ENCODE results near the gene DIAPH1.

The DIAPH1 gene

DNA sequence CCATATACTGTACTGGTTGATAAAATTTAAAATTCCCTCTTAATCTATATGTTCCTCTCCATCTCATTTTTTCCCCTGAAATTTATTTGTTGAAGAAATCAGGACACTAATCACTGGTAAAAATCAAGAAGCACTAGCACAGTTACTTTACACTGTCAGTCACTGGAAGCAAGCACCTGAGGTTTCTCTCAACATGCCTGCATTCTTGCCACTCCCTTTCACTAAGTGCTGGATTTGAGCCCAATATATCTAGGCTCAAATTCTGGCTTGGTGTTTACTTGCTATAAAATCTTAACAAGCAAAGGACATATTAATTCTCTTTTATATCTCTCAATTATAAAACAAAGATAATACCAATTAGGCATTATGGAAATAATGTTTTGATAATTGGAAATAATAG lies 58.6 kb downstream of the DIAPH1 start:
- H3K36me3 Mint-ChIP-seq (ENCODE audit: insufficient read depth): peaks cover 82% of the 10 kb centered on the region
- H3K27me3 Mint-ChIP-seq: no peaks in the 10 kb centered on the region
- H3K9me3 Mint-ChIP-seq: no peaks in the 10 kb centered on the region
- H3K4me3 Mint-ChIP-seq: no peak overlapping the region
- peak overlapping the region; percentile 94 to 96 for H3K27ac Mint-ChIP-seq
- DNase-seq (no peak), ATAC-seq (replicated peaks) (no peak)
- peaks cover 21 to 33% of the 10 kb centered on the region in 2 donors for H3K4me1 Mint-ChIP-seq (ENCODE audit: low read depth in 2 of 2)

DNA sequence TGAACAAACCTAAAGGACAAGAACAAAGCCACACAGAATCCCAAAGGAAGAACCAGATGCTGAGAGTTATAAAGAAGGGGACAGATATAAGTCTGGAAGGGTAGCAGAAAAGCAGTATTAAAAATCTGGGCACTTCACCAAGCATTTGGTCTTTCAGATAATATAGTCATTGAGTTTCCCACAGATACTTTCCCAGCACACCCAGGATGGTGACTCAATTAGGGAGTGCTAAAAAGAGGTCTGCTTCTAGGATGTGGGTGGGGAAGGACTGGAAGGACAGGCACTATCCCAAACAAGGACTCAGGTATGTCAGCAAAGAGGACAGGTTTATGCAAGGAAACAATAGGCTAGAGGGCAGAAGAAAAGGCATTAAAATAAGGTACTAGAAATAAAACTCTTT lies 59.3 kb downstream of the DIAPH1 start:
- no peak for ATAC-seq (replicated peaks)
- Mint-ChIP-seq H3K27me3 (no peaks in the 10 kb centered on the region), H3K27ac (peak overlapping the region; percentile 94 to 96), H3K9me3 (no peaks in the 10 kb centered on the region), H3K36me3 (ENCODE audit: insufficient read depth) (peaks cover 82% of the 10 kb centered on the region), H3K4me1 (ENCODE audit: low read depth in 2 of 2) (peaks cover 20 to 33% of the 10 kb centered on the region in 2 donors), H3K4me3 (no peak overlapping the region)
- DNase-seq: no peak

DNA sequence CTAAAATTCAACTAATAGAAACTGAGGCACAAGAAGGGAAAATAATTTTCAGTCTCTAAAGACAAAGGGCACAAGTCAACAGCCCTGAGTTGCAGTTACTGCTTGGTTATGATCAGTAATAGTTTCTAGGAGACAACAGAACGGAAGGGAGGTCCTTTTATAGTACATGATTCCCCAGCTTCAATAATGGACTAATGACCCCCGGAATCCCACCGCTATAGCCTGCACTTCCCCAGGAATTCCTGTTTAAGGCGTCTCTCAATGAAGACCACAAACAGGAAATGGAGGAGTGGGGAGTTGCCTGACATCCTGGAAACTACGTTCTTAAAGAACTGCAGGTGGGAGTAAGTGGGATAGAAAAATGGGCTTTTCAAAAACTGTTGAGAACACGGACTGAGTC lies 60.6 kb downstream of the DIAPH1 start:
- Mint-ChIP-seq H3K4me3 (peak overlapping the region in 1 of 2 donors; percentile 46), H3K4me1 (ENCODE audit: low read depth in 2 of 2) (peaks cover 15 to 25% of the 10 kb centered on the region in 2 donors), H3K36me3 (ENCODE audit: insufficient read depth) (peaks cover 79% of the 10 kb centered on the region), H3K27me3 (no peaks in the 10 kb centered on the region), H3K9me3 (no peaks in the 10 kb centered on the region), H3K27ac (peak overlapping the region; percentile 94 to 96)
- peak; percentile 8 for ATAC-seq (replicated peaks)
- no peak for DNase-seq

- Mint-ChIP-seq H3K4me3 (peak overlapping the region in 1 of 2 donors; percentile 46), H3K27ac (peak overlapping the region; percentile 94 to 96), H3K9me3 (no peaks in the 10 kb centered on the region), H3K27me3 (no peaks in the 10 kb centered on the region), H3K4me1 (ENCODE audit: low read depth in 2 of 2) (peaks cover 11 to 28% of the 10 kb centered on the region in 2 donors), H3K36me3 (ENCODE audit: insufficient read depth) (peaks cover 74% of the 10 kb centered on the region)
- DNase-seq: peak; percentile 71 to 72 (median 72)
- peak; percentile 94 for ATAC-seq (replicated peaks)
Measured at GRCh38 chr5:141557681-141558136, 61.1 kb downstream of the DIAPH1 start.

GRCh38 chr5:141547921-141548320 lies 70.9 kb downstream of the DIAPH1 start:
- Mint-ChIP-seq H3K9me3 (peaks cover 0 to 3% of the 10 kb centered on the region in 2 donors), H3K4me3 (no peak overlapping the region), H3K4me1 (ENCODE audit: low read depth in 2 of 2) (peaks cover 25 to 54% of the 10 kb centered on the region in 2 donors), H3K27ac (peak overlapping the region; percentile 65 to 75), H3K36me3 (ENCODE audit: insufficient read depth) (peaks cover 50% of the 10 kb centered on the region), H3K27me3 (no peaks in the 10 kb centered on the region)
- no peak for DNase-seq
- ATAC-seq (replicated peaks): no peak

- H3K36me3 Mint-ChIP-seq (ENCODE audit: insufficient read depth): peaks cover 54% of the 10 kb centered on the region
- no peak for ATAC-seq (replicated peaks)
- no peaks in the 10 kb centered on the region for H3K27me3 Mint-ChIP-seq
- peak overlapping the region; percentile 65 to 75 for H3K27ac Mint-ChIP-seq
- H3K4me1 Mint-ChIP-seq (ENCODE audit: low read depth in 2 of 2): peaks cover 23 to 54% of the 10 kb centered on the region in 2 donors
- DNase-seq: no peak
- peaks cover 0 to 3% of the 10 kb centered on the region in 2 donors for H3K9me3 Mint-ChIP-seq
- H3K4me3 Mint-ChIP-seq: peak overlapping the region in 1 of 2 donors; percentile 37
Measured at GRCh38 chr5:141547488-141547887, 71.3 kb downstream of the DIAPH1 start.

GRCh38 chr5:141543053-141543452 lies 75.7 kb downstream of the DIAPH1 start:
- Mint-ChIP-seq H3K4me1 (ENCODE audit: low read depth in 2 of 2) (peaks cover 14 to 33% of the 10 kb centered on the region in 2 donors), H3K4me3 (no peak overlapping the region), H3K27me3 (no peaks in the 10 kb centered on the region), H3K9me3 (peaks cover 0 to 3% of the 10 kb centered on the region in 2 donors), H3K27ac (peak overlapping the region in 1 of 2 donors; percentile 39), H3K36me3 (ENCODE audit: insufficient read depth) (peaks cover 77% of the 10 kb centered on the region)
- DNase-seq: no peak
- no peak for ATAC-seq (replicated peaks)

GRCh38 chr5:141534492-141535213 lies 84.1 kb downstream of the DIAPH1 start:
- H3K36me3 Mint-ChIP-seq (ENCODE audit: insufficient read depth): peaks cover 30% of the 10 kb centered on the region
- peak overlapping the region; percentile 49 to 85 for H3K27ac Mint-ChIP-seq
- no peak for ATAC-seq (replicated peaks)

DNA sequence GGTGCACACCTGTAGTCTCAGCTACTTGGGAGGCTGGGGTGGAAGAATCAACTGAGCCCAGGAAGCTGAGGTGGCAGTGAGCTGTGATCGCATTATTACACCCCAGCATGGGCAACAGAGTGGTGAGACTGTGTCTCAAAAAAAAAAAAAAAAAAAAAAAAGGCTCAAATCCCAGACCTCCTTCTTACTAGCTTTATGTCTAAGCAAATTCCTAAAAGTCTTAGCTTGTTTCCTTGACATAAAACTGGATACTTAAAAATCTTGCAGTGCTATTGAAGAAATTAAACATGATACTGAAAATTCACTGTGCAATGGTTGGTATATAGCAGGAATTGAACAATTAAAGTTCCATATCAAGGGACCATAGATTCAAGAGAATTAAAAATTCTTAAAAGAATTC lies 84.9 kb downstream of the DIAPH1 start:
- Mint-ChIP-seq H3K9me3 (no peaks in the 10 kb centered on the region), H3K27ac (peak overlapping the region in 1 of 2 donors; percentile 2), H3K4me3 (no peak overlapping the region), H3K27me3 (no peaks in the 10 kb centered on the region), H3K4me1 (ENCODE audit: low read depth in 2 of 2) (peaks cover 2 to 14% of the 10 kb centered on the region in 2 donors), H3K36me3 (ENCODE audit: insufficient read depth) (peaks cover 22% of the 10 kb centered on the region)
- ATAC-seq (replicated peaks) (no peak), DNase-seq (no peak)

More at GRCh38 chr5:141534492-141535213, 84.1 kb downstream of the DIAPH1 start:
- Mint-ChIP-seq H3K4me3 (no peak overlapping the region), H3K4me1 (ENCODE audit: low read depth in 2 of 2) (peaks cover 4 to 17% of the 10 kb centered on the region in 2 donors), H3K27me3 (no peaks in the 10 kb centered on the region), H3K9me3 (no peaks in the 10 kb centered on the region)
- no peak for DNase-seq

- peaks cover 13% of the 10 kb centered on the region for H3K36me3 Mint-ChIP-seq (ENCODE audit: insufficient read depth)
- DNase-seq (no peak), ATAC-seq (replicated peaks) (no peak)
- H3K4me3 Mint-ChIP-seq: no peak overlapping the region
- H3K27me3 Mint-ChIP-seq: no peaks in the 10 kb centered on the region
- H3K4me1 Mint-ChIP-seq (ENCODE audit: low read depth in 2 of 2): peaks cover 6 to 14% of the 10 kb centered on the region in 2 donors
- H3K9me3 Mint-ChIP-seq: no peaks in the 10 kb centered on the region
- no peak overlapping the region for H3K27ac Mint-ChIP-seq
Measured at GRCh38 chr5:141532726-141533125, 86.1 kb downstream of the DIAPH1 start.

DNA sequence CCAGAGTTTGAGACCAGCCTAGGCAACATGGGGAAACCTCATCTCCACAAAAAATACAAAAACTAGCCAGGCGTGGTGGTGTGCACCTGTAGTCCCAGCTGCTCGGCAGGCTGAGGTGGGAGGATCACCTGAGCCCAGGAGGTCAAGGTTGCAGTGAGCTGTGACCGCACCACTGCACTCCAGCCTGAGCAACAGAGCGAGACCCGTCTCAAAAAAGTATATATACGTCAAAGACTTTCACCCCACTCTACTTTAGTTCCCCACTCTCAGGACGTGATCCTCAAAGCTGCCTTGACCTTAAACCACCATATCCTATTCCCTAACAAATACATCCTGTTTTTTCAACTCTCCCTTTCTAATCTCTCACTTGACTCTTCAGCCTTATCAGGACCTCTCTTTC lies 88.9 kb downstream of the DIAPH1 start:
- Mint-ChIP-seq H3K9me3 (no peaks in the 10 kb centered on the region), H3K27ac (no peak overlapping the region), H3K4me3 (no peak overlapping the region), H3K4me1 (ENCODE audit: low read depth in 2 of 2) (peaks cover 0 to 8% of the 10 kb centered on the region in 2 donors), H3K27me3 (no peaks in the 10 kb centered on the region), H3K36me3 (ENCODE audit: insufficient read depth) (peaks cover 29% of the 10 kb centered on the region)
- ATAC-seq (replicated peaks): no peak
- DNase-seq: no peak

DNA sequence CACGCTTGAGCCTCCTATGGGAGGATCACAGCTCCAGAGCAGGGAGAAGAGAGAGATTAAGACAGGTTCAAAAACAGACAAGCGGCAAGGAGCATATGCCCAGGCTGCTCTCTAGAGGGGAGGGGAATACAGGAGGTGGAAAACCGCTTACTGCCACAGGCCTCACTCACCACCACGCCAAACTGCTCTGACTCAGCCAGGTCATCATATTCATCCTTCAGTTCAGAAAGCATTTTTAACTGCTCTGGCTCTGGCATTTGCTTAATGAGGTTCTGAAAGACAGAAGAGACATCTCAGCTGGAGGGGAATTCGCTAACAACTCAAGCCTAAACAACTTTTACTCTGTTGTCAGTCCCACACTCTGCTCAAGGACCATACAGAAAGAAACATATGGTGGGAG lies 89.8 kb downstream of the DIAPH1 start:
- no peaks in the 10 kb centered on the region for H3K27me3 Mint-ChIP-seq
- DNase-seq: no peak
- no peak overlapping the region for H3K4me3 Mint-ChIP-seq
- peaks cover 36% of the 10 kb centered on the region for H3K36me3 Mint-ChIP-seq (ENCODE audit: insufficient read depth)
- no peaks in the 10 kb centered on the region for H3K9me3 Mint-ChIP-seq
- ATAC-seq (replicated peaks): no peak
- H3K27ac Mint-ChIP-seq: peak overlapping the region in 1 of 2 donors; percentile 57
- peaks cover 0 to 12% of the 10 kb centered on the region in 2 donors for H3K4me1 Mint-ChIP-seq (ENCODE audit: low read depth in 2 of 2)

DNA sequence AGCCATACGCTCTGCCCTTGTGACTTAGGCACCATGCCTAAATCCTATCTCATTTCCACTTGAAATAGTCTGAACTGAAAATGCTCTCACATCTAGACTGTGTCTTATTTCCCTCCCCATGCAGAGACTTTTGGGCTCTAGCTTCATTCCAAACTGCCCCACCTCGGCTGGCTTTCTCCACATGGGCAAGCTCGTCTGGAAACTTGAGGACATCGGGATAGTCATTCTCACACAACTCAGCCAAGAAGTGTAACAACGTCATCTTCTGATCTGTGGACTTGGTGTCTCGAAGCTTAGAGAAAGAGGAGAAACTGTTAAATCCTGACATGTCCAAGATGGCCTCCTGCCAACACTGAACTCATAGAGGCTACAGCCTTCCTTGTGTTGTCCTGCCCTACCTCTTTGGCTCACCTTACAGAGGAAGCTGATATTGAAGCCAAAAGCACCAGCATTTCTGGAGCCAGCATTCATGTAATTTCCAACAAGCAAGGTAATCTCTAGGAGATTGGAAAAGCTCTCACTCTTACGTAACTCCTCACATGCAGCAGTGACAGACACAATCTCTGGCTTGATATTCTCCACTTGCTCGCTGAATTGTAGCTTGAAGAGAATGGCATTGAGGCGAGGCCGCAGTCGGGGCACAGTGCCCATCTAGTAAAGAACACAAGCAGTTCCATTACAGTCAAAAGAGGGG lies 90.4 kb downstream of the DIAPH1 start:
- Mint-ChIP-seq H3K4me3 (no peak overlapping the region), H3K27me3 (no peaks in the 10 kb centered on the region), H3K36me3 (ENCODE audit: insufficient read depth) (peaks cover 42% of the 10 kb centered on the region), H3K4me1 (ENCODE audit: low read depth in 2 of 2) (peaks cover 0 to 12% of the 10 kb centered on the region in 2 donors), H3K27ac (peak overlapping the region in 1 of 2 donors; percentile 57), H3K9me3 (no peaks in the 10 kb centered on the region)
- no peak for ATAC-seq (replicated peaks)
- no peak for DNase-seq

GRCh38 chr5:141527426-141527825 lies 91.4 kb downstream of the DIAPH1 start:
- Mint-ChIP-seq H3K4me1 (ENCODE audit: low read depth in 2 of 2) (peaks cover 0 to 12% of the 10 kb centered on the region in 2 donors), H3K4me3 (no peak overlapping the region), H3K27ac (no peak overlapping the region), H3K9me3 (no peaks in the 10 kb centered on the region), H3K27me3 (no peaks in the 10 kb centered on the region), H3K36me3 (ENCODE audit: insufficient read depth) (peaks cover 48% of the 10 kb centered on the region)
- no peak for DNase-seq
- no peak for ATAC-seq (replicated peaks)
